ENCODE results near the gene ABCG8.

Gene ABCG8

GRCh38 chr2:43838560-43839267 lies at the start of gene ABCG8, which contains the start of gene ABCG5:
TSS of gene ABCG8 (plus strand) at chr2:43838971. CDS start at chr2:43839054, 83 bp downstream.
TSS of gene ABCG5 (minus strand) at chr2:43838839. CDS start at chr2:43838679, 160 bp downstream.
- DNase-seq = no peak

- DNase-seq = no peak
Observed at GRCh38 chr2:43790147-43790546, 48.6 kb upstream of the ABCG8 start.

- DNase-seq = no peak
Observed at GRCh38 chr2:43791035-43791765, 47.6 kb upstream of the ABCG8 start.

GRCh38 chr2:43792653-43793052 lies 46.1 kb upstream of the ABCG8 start:
- DNase-seq = no peak

- no peak for DNase-seq
Observed at GRCh38 chr2:43794956-43795355, 43.8 kb upstream of the ABCG8 start.

GRCh38 chr2:43796206-43796605 lies 42.6 kb upstream of the ABCG8 start:
- no peak for DNase-seq

GRCh38 chr2:43798300-43798699 lies 40.5 kb upstream of the ABCG8 start:
- DNase-seq = no peak

GRCh38 chr2:43800894-43801293 lies 37.9 kb upstream of the ABCG8 start:
- DNase-seq = no peak

GRCh38 chr2:43802135-43802534 lies 36.6 kb upstream of the ABCG8 start:
- no peak for DNase-seq

- DNase-seq = no peak
Observed at GRCh38 chr2:43803113-43803512, 35.7 kb upstream of the ABCG8 start.

- DNase-seq = no peak
Observed at GRCh38 chr2:43806719-43807031, 32.1 kb upstream of the ABCG8 start.

- DNase-seq = no peak
Observed at GRCh38 chr2:43810452-43810851, 28.3 kb upstream of the ABCG8 start.

- no peak for DNase-seq
Observed at GRCh38 chr2:43810888-43811287, 27.9 kb upstream of the ABCG8 start.

GRCh38 chr2:43812006-43812405 lies 26.8 kb upstream of the ABCG8 start:
- DNase-seq = no peak

GRCh38 chr2:43812947-43813346 lies 25.8 kb upstream of the ABCG8 start:
- DNase-seq = no peak

- DNase-seq = no peak
Observed at GRCh38 chr2:43814711-43815110, 24.1 kb upstream of the ABCG8 start.

- no peak for DNase-seq
Observed at GRCh38 chr2:43818761-43819160, 20.0 kb upstream of the ABCG8 start.

GRCh38 chr2:43819491-43820163 lies 19.1 kb upstream of the ABCG8 start:
- no peak for DNase-seq

- DNase-seq = no peak
Observed at GRCh38 chr2:43822839-43823238, 15.9 kb upstream of the ABCG8 start.

- DNase-seq = no peak
Observed at GRCh38 chr2:43823751-43824150, 15.0 kb upstream of the ABCG8 start.

GRCh38 chr2:43824512-43824911 lies 14.3 kb upstream of the ABCG8 start:
- no peak for DNase-seq

- no peak for DNase-seq
Observed at GRCh38 chr2:43824951-43825493, 13.7 kb upstream of the ABCG8 start.

- DNase-seq = no peak
Observed at GRCh38 chr2:43825841-43826240, 12.9 kb upstream of the ABCG8 start.

All from activated gamma-delta T cell treated with Interleukin-2 at 50 U/mL for 16 hours (primary cell).